CD14-positive monocyte (primary cell): ENCODE data around the gene PLPP6. TPM values are rescaled to one million over a fixed set of nuclear protein-coding genes. Genes with fewer than 3 reads are reported as not detected.

Source experiments
- DNase-seq, 3 donors: peaks; one replicate each; pipeline ENCODE4 v3.0.0-alpha.2; 2011 to 2022
- H2AFZ ChIP-seq: 2 replicates; pipeline ENCODE4 v1.6.0; 2012; ENCODE audit warnings: mild to moderate bottlenecking, low read depth, low read length, inconsistent platforms; ENCODE audit not compliant: insufficient read depth, poor library complexity, severe bottlenecking
- H3K27ac ChIP-seq, 2 donors: 1 replicate in 1 of 2; 2 replicates in 1 of 2; pipeline ENCODE4 v1.5.1; 2012 to 2013; ENCODE audit warnings: low read length in 2 of 2, control low read depth in 1 of 2, inconsistent platforms in 1 of 2, low read depth in 1 of 2, mild to moderate bottlenecking in 1 of 2
- H3K27me3 ChIP-seq, 2 donors: one replicate each; pipeline versions ENCODE4 v1.6.0 to v1.6.1; 2011 to 2013; ENCODE audit warnings: low read length in 2 of 2; ENCODE audit not compliant: control insufficient read depth in 2 of 2, insufficient read depth in 2 of 2
- H3K36me3 ChIP-seq, 2 donors: replicated peaks in 1 of 2; 1 replicate in 1 of 2; 2 replicates in 1 of 2; pipeline versions ENCODE4 v1.5.1 to v1.6.1; 2012 to 2013; ENCODE audit warnings: low read length in 2 of 2, control low read depth in 1 of 2, inconsistent platforms in 1 of 2, mild to moderate bottlenecking in 1 of 2; ENCODE audit not compliant: insufficient read depth in 2 of 2, control insufficient read depth in 1 of 2
- H3K4me1 ChIP-seq, 2 donors: 1 replicate in 1 of 2; 2 replicates in 1 of 2; pipeline versions ENCODE4 v1.5.1 to v1.6.1; 2012 to 2013; ENCODE audit warnings: low read length in 2 of 2, control low read depth in 1 of 2, inconsistent platforms in 1 of 2, mild to moderate bottlenecking in 1 of 2, moderate library complexity in 1 of 2; ENCODE audit not compliant: insufficient read depth in 2 of 2, control insufficient read depth in 1 of 2
- H3K4me2 ChIP-seq: replicated peaks from 2 replicates; pipeline ENCODE3; 2012; ENCODE audit warnings: low read length, moderate library complexity, mild to moderate bottlenecking; ENCODE audit not compliant: poor library complexity, severe bottlenecking; ENCODE audit errors: extremely low read depth
- H3K4me3 ChIP-seq, 3 experiments: fragments of 200-600 bp in 1 of 3; sonication (generic) in 1 of 3; replicated peaks in 1 of 3; 1 replicate in 2 of 3; 2 replicates in 1 of 3; pipeline ENCODE4 v1.5.1; 2011 to 2013; ENCODE audit warnings: low read length in 3 of 3, mild to moderate bottlenecking in 3 of 3, control low read depth in 2 of 3, low read depth in 2 of 3, inconsistent platforms in 1 of 3, moderate library complexity in 1 of 3
- H3K79me2 ChIP-seq: 2 replicates; pipeline ENCODE4 v1.6.0; 2012; ENCODE audit warnings: mild to moderate bottlenecking, control low read depth, inconsistent platforms, low read length, moderate library complexity; ENCODE audit not compliant: insufficient read depth
- H3K9ac ChIP-seq: 2 replicates; pipeline ENCODE4 v1.6.0; 2017; ENCODE audit warnings: low read length, mild to moderate bottlenecking; ENCODE audit not compliant: insufficient read depth, poor library complexity, severe bottlenecking
- H3K9me3 ChIP-seq, 2 donors: replicated peaks in 1 of 2; 1 replicate in 1 of 2; 2 replicates in 1 of 2; pipeline versions ENCODE4 v1.5.1 to v1.6.1; 2012 to 2013; ENCODE audit warnings: low read length in 2 of 2, control low read depth in 1 of 2; ENCODE audit not compliant: control insufficient read depth in 1 of 2, insufficient read depth in 1 of 2
- H4K20me1 ChIP-seq: 2 replicates; pipeline ENCODE4 v1.6.0; 2012; ENCODE audit warnings: mild to moderate bottlenecking, low read length, control low read depth, moderate library complexity; ENCODE audit not compliant: insufficient read depth
- H3K27ac Mint-ChIP-seq, 7 donors: one replicate each; pipeline ENCODE4 v1.8.0; 2020; ENCODE audit warnings: mild to moderate bottlenecking in 7 of 7, mixed read lengths in 7 of 7, moderate library complexity in 6 of 7, inconsistent platforms in 2 of 7
- H3K27me3 Mint-ChIP-seq, 3 donors: one replicate each; pipeline ENCODE4 v1.8.0; 2021 to 2022; ENCODE audit warnings: low read depth in 3 of 3, mild to moderate bottlenecking in 3 of 3, mixed read lengths in 3 of 3, moderate library complexity in 3 of 3, inconsistent platforms in 1 of 3
- H3K36me3 Mint-ChIP-seq, 2 donors: one replicate each; pipeline ENCODE4 v1.8.0; 2020; ENCODE audit warnings: mixed read lengths in 2 of 2, inconsistent platforms in 1 of 2, mild to moderate bottlenecking in 1 of 2
- H3K4me1 Mint-ChIP-seq: one replicate; pipeline ENCODE4 v1.8.0; 2020; ENCODE audit warnings: mild to moderate bottlenecking, mixed read lengths
- H3K4me3 Mint-ChIP-seq, 2 donors: one replicate each; pipeline ENCODE4 v1.8.0; 2020; ENCODE audit warnings: mild to moderate bottlenecking in 2 of 2, mixed read lengths in 2 of 2, moderate library complexity in 1 of 2
- H3K9me3 Mint-ChIP-seq, 7 donors: one replicate each; pipeline ENCODE4 v1.8.0; 2020 to 2022; ENCODE audit warnings: mixed read lengths in 7 of 7, mild to moderate bottlenecking in 6 of 7, moderate library complexity in 6 of 7, inconsistent platforms in 2 of 7
- WGBS: methylation state at CpG from one replicate; pipeline ENCODE4 v1.1.5; 2013; ENCODE audit warnings: missing lambda C conversion rate; ENCODE audit not compliant: insufficient coverage; 5-methylcytosine and 5-hydroxymethylcytosine counted together
- intact Hi-C, 2 donors: fragments of 100-400 bp; cut with micrococcal nuclease; formaldehyde crosslinking; loops; one replicate each; pipeline versions ENCODE4 v1.15.0 to v1.15.1; 2023
- polyA plus RNA-seq, 3 donors: library from polyadenylated mRNA; depleted of rRNA in 1 of 3; unstranded in 2 of 3; stranded (reverse) in 1 of 3; fragments of 300-500 nt in 2 of 3; fragments of >200 nt in 1 of 3; fragmentation: Illumina TruSeq in 2 of 3; gene quantifications; 1 replicate in 2 of 3; 2 replicates in 1 of 3; pipeline ENCODE4 v1.2.3, GENCODE V29; 2012 to 2021
- TF ChIP-seq, protein P1 (sequence below): fragments of 200-600 bp; IDR thresholded peaks from one replicate; pipeline ENCODE4 v1.8.0; 2022; ENCODE audit warnings: antibody characterized with exemption, mild to moderate bottlenecking

Gene PLPP6
- polyA plus RNA-seq, 3 donors, result 1.6 to 1.8 (median 1.8) TPM

- DNase-seq, result no peak
- Histone ChIP-seq H3K4me2 (no peak overlapping the region), H3K79me2 (no peaks in the 10 kb centered on the region), H4K20me1 (no peaks in the 10 kb centered on the region), H3K4me3 (no peak overlapping the region), H3K27ac (no peak overlapping the region), H3K4me1 (no peaks in the 10 kb centered on the region), H2AFZ (no peak overlapping the region), H3K9me3 (no peaks in the 10 kb centered on the region), H3K9ac (no peak overlapping the region), H3K27me3 (no peaks in the 10 kb centered on the region), H3K36me3 (peaks cover 24 to 56% of the 10 kb centered on the region in 2 donors)
- TF ChIP-seq, protein P1, sequence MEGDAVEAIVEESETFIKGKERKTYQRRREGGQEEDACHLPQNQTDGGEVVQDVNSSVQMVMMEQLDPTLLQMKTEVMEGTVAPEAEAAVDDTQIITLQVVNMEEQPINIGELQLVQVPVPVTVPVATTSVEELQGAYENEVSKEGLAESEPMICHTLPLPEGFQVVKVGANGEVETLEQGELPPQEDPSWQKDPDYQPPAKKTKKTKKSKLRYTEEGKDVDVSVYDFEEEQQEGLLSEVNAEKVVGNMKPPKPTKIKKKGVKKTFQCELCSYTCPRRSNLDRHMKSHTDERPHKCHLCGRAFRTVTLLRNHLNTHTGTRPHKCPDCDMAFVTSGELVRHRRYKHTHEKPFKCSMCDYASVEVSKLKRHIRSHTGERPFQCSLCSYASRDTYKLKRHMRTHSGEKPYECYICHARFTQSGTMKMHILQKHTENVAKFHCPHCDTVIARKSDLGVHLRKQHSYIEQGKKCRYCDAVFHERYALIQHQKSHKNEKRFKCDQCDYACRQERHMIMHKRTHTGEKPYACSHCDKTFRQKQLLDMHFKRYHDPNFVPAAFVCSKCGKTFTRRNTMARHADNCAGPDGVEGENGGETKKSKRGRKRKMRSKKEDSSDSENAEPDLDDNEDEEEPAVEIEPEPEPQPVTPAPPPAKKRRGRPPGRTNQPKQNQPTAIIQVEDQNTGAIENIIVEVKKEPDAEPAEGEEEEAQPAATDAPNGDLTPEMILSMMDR, result no peak
- H3K4me1 Mint-ChIP-seq, result no peaks in the 10 kb centered on the region
- H3K27ac Mint-ChIP-seq, result peak overlapping the region in 1 of 7 donors; percentile 4
- H3K4me3 Mint-ChIP-seq, result no peak overlapping the region
- intact Hi-C loops, result no loop called here
- peaks cover 43 to 56% of the 10 kb centered on the region in 2 donors for H3K36me3 Mint-ChIP-seq
- no peaks in the 10 kb centered on the region for H3K9me3 Mint-ChIP-seq
- WGBS, result 90% methylated on average over 4 of the region's 9 CpGs
- no peaks in the 10 kb centered on the region for H3K27me3 Mint-ChIP-seq
Observed at GRCh38 chr9:4714266-4715016, 52.3 kb downstream of the PLPP6 start.

Other genes starting within 250 kb of the PLPP6 start
- not detected for gene SLC1A1, start 171.8 kb upstream of the PLPP6 start, polyA plus RNA-seq
- gene SPATA6L, start 4.2 kb downstream of the PLPP6 start, polyA plus RNA-seq, result not detected
- gene CDC37L1, start 17.3 kb downstream of the PLPP6 start, polyA plus RNA-seq, result 1 to 10 TPM; 2.8 to 4.4 (median 2.8) TPM
- 10 to 100 TPM in 2 of 3 donors, 1 to 10 TPM in 1; 3.7 to 14.5 (median 13.8) TPM for gene AK3, start 78.9 kb downstream of the PLPP6 start, polyA plus RNA-seq
- 1 to 10 TPM; 2.2 to 3.0 (median 3.0) TPM for gene RCL1, start 130.7 kb downstream of the PLPP6 start, polyA plus RNA-seq